ENCODE data around the gene ZNF467. TPM values are rescaled to one million over a fixed set of nuclear protein-coding genes. Genes with fewer than 3 reads are reported as not detected.

The ZNF467 gene
- total RNA-seq, 2 donors from 2014 or later, result 6.0 to 7.9 TPM

DNA sequence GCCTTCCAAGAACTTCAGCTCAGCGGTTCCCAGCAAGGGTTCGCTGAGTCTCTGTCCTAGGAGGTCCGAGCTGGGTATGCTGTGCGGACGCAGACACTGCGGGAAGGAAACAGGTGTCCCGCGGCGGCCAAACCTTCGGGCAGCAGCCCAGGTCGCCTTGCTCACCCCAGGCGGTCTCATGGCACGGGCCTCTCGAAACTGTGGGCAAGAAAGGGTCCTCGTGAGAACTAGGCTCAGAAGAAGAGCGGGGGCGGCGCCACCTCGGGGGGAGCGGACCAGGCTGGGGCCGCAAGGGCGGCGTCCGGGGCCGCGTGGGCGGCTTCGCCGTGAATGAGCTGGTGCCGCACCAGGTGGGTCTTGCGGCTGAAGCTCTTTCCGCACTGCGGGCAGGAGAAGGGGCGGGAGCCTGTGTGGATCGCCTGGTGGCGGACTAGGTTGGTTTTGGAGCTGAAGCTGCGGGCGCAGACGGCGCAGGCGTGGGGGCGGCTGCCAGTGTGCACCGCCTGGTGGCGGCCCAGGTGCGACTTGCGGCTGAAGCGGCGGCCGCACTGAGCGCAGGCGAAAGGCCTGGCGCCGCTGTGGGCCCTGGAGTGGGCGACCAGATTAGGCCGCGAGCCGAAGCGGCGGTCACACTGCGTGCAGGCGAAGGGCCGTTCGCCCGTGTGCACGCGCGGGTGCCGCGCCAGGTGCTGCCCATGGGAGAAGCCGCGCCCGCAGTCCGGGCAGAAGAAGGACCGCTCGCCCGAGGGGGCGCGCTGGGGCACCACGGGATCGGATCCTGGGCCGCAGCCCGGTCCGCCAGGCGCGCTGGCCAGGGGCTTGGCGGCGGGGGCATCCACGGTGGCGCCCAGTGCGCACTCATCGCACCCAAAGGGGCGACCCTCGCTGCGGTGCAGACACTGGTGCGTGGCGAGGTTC is 8.6 kb downstream of the ZNF467 start:
- intact Hi-C loops (cut with DNase I), result no loop called here

DNA sequence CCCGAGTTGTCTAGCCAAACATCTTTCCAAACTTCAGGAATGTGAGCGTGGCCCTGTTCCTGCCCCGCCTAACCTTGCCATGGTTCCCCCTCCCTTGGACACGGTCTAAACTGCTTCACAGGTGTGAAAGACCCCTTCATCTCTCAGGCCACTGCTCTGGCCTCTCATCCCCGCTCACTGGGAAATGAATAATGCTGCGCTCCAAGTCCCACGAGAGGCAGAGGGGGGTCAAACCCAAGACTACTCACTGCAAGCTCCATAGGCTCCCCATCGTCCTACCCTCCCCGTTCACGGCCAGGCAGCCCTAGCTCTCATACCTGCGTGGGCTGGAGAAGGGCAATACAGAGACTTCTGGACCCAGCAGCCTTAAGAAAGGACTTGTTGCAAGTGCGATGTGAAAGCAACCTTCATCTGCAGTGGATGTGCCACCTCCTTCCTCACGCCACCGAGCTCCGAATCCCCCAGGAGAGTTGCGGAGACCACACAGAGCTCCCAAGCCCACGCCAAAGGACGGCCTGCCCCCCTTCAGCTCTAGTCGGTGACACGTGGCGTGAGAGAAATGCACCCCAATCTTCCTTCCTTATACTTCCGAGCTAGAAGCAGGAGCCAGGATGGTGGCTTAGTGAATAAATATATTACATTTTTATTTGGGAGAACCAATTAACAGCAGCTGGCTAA is 9.7 kb downstream of the ZNF467 start:
- Histone ChIP-seq H3K4me3 (no peak overlapping the region), H3K27me3 (replicated peaks; ENCODE audit: insufficient read depth) (no peaks in the 10 kb centered on the region), H3K27ac (no peak overlapping the region), H3K4me1 (replicated peaks) (no peaks in the 10 kb centered on the region), H3K36me3 (no peaks in the 10 kb centered on the region), H3K9me3 (no peaks in the 10 kb centered on the region)
- no peak for DNase-seq (ENCODE audit: low spot score)
- TF ChIP-seq POLR2AphosphoS5 (IDR thresholded peaks at IDR 0.05) (no peak), POLR2A (IDR thresholded peaks at IDR 0.05) (no peak)
- TF ChIP-seq, protein P1, sequence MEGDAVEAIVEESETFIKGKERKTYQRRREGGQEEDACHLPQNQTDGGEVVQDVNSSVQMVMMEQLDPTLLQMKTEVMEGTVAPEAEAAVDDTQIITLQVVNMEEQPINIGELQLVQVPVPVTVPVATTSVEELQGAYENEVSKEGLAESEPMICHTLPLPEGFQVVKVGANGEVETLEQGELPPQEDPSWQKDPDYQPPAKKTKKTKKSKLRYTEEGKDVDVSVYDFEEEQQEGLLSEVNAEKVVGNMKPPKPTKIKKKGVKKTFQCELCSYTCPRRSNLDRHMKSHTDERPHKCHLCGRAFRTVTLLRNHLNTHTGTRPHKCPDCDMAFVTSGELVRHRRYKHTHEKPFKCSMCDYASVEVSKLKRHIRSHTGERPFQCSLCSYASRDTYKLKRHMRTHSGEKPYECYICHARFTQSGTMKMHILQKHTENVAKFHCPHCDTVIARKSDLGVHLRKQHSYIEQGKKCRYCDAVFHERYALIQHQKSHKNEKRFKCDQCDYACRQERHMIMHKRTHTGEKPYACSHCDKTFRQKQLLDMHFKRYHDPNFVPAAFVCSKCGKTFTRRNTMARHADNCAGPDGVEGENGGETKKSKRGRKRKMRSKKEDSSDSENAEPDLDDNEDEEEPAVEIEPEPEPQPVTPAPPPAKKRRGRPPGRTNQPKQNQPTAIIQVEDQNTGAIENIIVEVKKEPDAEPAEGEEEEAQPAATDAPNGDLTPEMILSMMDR (IDR thresholded peaks at IDR 0.05), result no peak
- intact Hi-C loops (cut with DNase I), result no loop called here
- WGBS, result 80% methylated on average over 22 of the region's 22 CpGs

More for the DNA sequence above, 8.6 kb downstream of the ZNF467 start:
- peak overlapping the region; percentile 8 to 24 for H3K4me3 ChIP-seq
- no peaks in the 10 kb centered on the region for H3K27me3 ChIP-seq (replicated peaks; ENCODE audit: insufficient read depth)
- TF ChIP-seq, protein P1 (IDR thresholded peaks at IDR 0.05), result peak in 3 of 4 experiments; percentile 28 to 54 (median 53)
- TF ChIP-seq POLR2AphosphoS5 (IDR thresholded peaks at IDR 0.05), result no peak
- H3K9me3 ChIP-seq, result no peaks in the 10 kb centered on the region
- 41% methylated on average over 89 of the region's 96 CpGs for WGBS
- no peaks in the 10 kb centered on the region for H3K4me1 ChIP-seq (replicated peaks)
- no peaks in the 10 kb centered on the region for H3K36me3 ChIP-seq
- H3K27ac ChIP-seq, result no peak overlapping the region
- no peak for DNase-seq (ENCODE audit: low spot score)

GRCh38 chr7:149762610-149763009 is 10.8 kb downstream of the ZNF467 start:
- no peaks in the 10 kb centered on the region for H3K36me3 ChIP-seq
- H3K27ac ChIP-seq, result no peak overlapping the region
- H3K4me1 ChIP-seq (replicated peaks), result no peaks in the 10 kb centered on the region
- DNase-seq (ENCODE audit: low spot score), result no peak
- TF ChIP-seq POLR2AphosphoS5 (IDR thresholded peaks at IDR 0.05) (no peak), POLR2A (IDR thresholded peaks at IDR 0.05) (no peak)
- TF ChIP-seq, protein P1 (IDR thresholded peaks at IDR 0.05), result no peak
- intact Hi-C loops (cut with DNase I), result no loop called here
- H3K4me3 ChIP-seq, result no peak overlapping the region
- no peaks in the 10 kb centered on the region for H3K9me3 ChIP-seq
- H3K27me3 ChIP-seq (replicated peaks; ENCODE audit: insufficient read depth), result no peaks in the 10 kb centered on the region
- 86% methylated on average over 10 of the region's 10 CpGs for WGBS

GRCh38 chr7:149762089-149762488 is 11.3 kb downstream of the ZNF467 start:
- no peak overlapping the region for H3K4me3 ChIP-seq
- H3K27ac ChIP-seq, result no peak overlapping the region
- H3K4me1 ChIP-seq (replicated peaks), result no peaks in the 10 kb centered on the region
- no peak for DNase-seq (ENCODE audit: low spot score)
- no peaks in the 10 kb centered on the region for H3K9me3 ChIP-seq
- H3K27me3 ChIP-seq (replicated peaks; ENCODE audit: insufficient read depth), result no peaks in the 10 kb centered on the region
- TF ChIP-seq, protein P1 (IDR thresholded peaks at IDR 0.05), result no peak
- no peak for TF ChIP-seq POLR2A (IDR thresholded peaks at IDR 0.05)
- TF ChIP-seq POLR2AphosphoS5 (IDR thresholded peaks at IDR 0.05), result no peak
- no peaks in the 10 kb centered on the region for H3K36me3 ChIP-seq
- 75% methylated on average over 4 of the region's 4 CpGs for WGBS
- intact Hi-C loops (cut with DNase I), result no loop called here
